Activated T-cell treated with anti-CD3 and anti-CD28 coated beads for 48 hours (primary cell): ENCODE results near the gene LUC7L.
"Not testable (repeated sequence)": the region's sequence is repeated elsewhere in the genome, so short reads cannot be mapped to it uniquely, and the experiment has no call there.

Experiments used
- DNase-seq: peaks from one replicate; pipeline ENCODE4 v3.0.0-alpha.2; 2020; ENCODE audit warnings: low read depth

The LUC7L gene, protein sequence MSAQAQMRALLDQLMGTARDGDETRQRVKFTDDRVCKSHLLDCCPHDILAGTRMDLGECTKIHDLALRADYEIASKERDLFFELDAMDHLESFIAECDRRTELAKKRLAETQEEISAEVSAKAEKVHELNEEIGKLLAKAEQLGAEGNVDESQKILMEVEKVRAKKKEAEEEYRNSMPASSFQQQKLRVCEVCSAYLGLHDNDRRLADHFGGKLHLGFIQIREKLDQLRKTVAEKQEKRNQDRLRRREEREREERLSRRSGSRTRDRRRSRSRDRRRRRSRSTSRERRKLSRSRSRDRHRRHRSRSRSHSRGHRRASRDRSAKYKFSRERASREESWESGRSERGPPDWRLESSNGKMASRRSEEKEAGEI

DNA sequence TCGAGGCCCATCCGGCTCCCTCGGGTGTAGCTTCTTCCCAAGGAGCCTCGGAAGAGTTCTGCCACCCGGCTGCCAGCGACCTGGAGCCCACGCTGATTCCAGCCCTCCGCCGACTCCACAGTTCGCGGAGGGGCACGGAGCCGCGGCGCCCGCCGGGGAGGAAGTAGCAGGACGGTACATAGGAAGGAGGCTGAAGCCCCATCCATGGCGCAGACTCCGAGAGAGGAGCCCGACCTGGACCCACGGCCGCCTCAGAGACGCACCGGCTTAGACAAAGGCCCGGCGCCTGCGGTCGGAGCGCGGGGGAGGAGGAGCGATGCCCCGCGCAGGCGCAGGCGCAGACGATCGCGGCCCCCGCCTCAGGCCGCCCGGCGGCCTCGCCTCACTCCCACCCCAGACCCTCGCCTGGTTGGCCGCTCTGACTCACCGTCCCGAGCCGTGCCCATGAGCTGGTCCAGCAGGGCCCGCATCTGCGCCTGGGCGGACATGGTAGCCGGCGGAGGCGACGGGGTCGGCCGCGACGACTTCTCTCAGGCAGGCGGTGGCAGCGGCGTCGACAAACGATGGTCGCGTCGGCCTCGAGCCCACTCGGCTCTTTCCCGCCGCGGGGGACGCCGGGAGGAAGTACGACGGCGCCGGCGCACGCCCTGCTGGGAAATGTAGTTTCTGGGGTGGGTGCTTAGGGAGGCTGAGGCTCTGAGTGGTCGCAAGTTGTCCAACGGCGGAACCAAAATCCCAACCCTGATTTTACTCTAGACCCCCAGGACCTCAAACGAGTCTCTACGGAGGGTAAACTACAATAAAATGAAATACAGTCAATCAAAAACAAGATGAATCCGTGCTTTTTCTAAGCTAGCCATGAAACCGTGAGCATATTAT lies at the start of gene LUC7L:
LUC7L (minus strand) TSS at position 598 of the 879 bp plus-strand sequence; CDS start at position 488, 110 bp downstream.
- peak; percentile 87 for DNase-seq

DNA sequence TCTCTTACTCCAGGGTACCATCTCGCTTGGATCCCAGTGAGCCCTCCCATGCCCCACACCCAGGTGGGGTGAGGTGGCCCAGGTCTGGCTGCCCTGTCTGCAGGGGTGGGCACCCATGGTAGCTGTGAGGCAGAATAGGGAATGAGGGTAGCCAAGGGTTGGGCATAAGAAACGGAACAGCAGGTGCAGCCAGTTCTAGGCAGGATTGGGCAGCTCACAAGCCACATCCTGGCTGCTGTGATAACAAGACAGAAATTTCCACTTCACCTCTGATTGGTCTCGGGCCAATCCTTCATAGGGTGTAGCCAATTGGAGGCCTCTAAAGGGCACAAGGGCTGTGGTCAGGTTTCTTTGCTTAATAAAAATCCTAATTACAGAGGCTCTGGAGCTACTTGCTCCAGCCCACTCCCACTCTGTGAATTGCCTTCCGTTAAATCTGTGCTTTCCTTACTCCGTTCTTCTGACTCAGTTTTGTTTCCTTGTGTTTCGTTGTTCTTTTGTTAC lies 49.7 kb upstream of the LUC7L start:
- DNase-seq, result peak; percentile 16

DNA sequence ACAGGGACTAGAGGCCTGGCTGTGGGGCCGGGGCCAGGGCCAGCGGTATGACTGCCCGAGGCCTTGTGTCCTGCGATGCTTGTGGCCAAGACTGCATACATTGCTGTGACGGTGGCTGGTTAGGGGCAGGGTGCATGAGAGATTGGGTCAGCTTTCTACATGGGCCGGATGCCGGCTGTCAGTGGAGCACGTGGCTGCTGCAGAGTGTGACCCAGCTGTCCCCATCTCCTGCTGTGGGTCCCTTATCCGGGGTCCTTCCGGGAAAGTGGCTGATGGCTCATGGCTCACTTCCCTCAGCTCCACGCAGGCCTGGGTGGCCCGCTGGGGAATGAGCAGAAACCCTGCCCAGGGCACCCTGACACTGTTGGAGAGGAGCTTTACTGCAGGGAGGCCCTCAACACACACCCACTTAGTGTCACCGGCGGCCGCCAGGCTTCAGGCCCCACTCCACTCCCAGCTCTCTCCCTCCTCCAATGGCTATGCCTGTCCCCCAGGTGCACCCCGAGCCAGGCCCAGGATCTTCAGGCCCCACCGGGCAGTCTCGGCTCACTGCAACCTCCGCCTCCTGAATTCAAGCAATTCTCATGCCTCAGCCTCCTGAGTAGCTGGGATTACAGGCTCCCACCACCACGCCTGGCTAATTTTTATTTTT lies 47.3 kb upstream of the LUC7L start:
- DNase-seq, result no peak

DNA sequence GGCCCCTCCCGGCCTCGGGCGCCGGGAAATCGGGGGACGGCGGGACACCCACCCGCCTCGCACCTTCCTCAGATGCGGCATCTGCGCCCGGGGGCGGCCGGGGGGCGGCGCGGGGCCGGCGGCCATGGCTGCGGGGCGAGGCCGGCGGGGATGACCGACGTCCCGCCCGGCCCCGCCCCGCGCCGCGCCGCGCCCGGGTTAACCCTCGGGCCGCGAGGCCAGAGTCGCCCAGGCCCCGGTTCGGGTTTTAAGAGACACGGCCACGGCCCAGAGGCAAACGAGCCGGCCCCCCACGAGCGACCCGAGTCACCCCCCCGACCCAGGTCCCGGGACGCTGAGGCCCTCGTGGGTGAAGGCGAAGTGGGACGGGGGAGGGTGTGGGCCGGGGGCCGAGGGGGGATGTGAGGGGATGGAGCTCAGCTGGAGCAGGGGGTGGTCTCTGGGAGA lies 46.6 kb upstream of the LUC7L start, which contains the start of gene RGS11:
RGS11 (minus strand) TSS at position 159 of the 447 bp plus-strand sequence; CDS start at position 126, 33 bp downstream.
- no peak for DNase-seq

DNA sequence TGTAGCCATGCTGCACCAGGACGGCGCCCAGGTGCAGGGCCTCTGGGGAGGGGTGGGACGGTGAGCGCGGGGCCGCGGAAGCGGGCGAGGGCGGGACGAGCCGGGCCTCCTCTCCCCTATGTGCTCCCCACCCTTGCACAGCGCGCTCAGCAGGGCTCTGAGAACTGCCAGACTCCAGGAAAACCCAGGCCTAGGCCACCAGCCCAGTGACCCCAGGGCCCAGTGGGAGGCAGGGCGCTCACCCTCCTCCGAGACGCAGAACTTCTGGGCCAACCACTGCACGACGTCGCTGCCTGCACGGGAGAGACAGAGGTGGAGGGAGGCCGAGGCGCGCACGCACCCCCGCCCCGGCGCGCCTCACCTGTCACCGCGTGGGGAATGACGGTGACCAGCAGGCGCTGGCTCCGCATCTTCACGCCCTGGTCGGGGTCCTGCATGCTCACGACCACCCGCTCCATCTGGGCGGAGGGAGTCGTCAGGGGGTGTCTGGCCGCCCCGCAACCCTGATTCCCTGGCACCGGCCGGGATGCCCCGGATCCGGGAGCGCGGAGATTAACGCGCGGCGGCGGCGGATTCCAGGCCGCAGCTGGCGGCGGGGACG lies 45.9 kb upstream of the LUC7L start:
- DNase-seq, result peak; percentile 21

DNA sequence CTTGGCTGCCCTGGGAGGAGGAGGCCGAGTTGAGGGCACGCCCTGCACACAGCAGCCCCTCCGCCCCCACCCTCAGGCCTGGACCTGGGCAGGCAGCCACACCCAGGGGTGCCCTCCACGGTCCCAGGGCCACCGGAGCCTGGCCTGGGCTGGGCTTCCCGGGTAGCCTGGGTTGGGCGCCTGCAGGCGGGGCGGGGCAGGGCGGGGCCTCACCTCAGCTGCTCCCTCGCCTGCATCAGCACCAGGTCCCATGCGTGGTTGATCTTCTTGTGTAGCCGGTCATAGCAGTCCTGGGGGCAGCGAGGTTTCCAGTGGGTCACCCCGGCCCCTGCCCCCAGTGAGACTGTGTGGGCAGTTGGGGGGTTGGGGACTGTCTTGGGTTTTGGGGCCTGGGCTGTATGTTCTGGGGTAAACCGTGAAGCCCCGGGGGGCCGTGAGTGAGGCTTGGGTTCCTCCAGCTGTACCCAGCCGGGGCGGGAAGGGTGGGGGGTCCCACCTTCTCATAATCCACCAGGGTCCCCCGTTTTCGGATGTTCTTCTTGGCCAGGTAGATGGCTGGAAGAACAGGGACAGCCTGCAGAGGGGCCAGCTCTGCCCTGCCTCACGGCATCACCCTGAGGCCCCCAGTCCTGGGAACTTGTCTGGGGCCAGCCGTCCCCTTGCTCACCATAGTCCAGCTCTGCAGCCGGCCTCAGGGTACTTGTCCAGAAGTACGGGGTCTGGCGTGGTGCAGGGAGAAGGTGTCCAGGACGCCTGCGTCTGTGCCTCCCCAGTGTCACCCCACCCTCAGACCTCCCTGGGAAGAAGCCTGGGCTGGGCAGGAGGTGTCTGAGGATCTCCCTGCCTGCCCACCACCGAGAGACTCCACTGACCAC lies 44.5 kb upstream of the LUC7L start:
- no peak for DNase-seq

DNA sequence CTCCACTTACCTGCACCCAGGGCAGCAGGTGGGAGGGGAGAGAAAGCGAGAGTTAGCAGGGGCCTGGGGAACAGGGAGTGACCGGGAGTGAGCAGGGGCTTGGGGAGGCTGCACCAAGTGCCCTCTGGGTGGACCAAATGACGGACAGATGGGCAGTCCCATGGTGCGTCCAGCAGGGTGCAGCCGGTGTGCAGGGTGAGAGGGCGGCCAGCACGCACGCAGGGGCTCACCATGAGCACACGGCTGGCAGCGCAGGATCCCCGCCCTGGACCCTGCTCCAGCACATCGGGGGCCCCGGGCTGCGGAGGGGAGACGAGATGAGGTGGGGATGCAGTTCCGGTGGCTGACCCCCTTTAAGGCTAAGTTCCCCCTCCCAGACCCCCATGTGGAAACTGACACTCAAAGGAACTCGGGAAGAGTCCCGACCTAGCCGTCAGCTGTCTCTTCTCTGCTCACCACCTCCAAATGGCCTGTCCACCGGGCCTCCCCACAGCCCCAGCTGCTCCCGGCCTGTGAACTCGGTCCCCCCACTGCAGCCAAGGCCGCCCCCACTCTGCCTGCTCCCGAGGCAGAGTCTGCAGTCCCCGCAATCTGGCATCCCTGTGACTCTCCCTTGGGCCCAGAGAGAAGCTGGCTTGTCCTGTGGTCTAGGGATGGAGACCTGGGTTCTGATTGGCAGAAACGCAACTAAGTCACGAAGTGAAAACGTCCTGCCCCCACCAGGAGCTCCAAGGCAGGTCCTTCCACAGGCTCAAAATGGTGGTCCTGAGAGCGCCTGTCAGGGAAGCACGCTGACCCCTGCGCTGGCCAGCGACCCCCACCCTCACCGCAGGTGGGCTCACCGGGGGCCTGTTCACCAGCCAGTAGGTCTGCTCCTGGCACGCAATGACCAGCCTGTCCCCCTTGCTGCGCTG lies 43.6 kb upstream of the LUC7L start:
- no peak for DNase-seq

DNA sequence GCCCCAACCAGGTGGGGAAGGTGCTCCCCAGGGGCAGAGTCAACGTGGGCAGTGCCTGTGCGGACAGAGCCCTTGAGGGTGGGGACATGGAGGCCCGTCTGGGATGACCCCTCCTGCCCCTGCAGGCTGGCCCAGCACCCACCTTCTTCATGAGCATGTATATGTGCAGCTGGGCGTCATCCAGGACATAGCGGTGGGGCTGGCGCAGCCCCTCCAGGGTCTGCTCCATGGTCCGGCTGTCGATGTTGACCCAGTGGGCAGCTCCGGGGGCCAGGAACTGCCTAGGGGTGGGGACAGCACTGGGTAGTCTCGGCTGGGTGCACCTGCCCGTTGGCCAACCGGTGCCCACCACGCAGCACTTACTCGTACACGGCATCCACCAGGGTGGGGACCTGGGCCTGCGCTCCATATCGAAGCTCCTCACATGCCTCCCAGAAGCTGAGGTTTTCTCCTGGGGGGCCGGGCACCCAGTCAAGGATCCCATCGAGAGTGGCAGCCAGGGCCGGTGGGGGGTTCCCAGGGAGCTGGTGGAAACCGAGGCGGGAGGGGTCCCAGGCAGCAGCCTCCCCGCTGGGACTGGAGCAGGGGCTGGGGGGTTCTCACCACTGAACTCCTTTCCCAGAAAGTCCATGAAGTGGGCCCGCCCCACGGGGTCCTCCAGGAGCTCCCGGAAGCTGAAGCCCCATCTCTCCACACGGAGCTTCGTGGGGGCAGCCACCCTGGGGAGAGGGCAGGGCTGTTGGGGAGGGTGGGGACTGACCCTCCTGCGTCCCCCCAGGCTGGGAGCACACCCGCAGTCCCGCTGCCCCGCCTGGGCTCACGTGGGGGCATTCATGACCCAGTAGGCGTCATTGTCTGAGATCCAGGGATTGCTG lies 41.4 kb upstream of the LUC7L start:
- DNase-seq, result no peak

DNA sequence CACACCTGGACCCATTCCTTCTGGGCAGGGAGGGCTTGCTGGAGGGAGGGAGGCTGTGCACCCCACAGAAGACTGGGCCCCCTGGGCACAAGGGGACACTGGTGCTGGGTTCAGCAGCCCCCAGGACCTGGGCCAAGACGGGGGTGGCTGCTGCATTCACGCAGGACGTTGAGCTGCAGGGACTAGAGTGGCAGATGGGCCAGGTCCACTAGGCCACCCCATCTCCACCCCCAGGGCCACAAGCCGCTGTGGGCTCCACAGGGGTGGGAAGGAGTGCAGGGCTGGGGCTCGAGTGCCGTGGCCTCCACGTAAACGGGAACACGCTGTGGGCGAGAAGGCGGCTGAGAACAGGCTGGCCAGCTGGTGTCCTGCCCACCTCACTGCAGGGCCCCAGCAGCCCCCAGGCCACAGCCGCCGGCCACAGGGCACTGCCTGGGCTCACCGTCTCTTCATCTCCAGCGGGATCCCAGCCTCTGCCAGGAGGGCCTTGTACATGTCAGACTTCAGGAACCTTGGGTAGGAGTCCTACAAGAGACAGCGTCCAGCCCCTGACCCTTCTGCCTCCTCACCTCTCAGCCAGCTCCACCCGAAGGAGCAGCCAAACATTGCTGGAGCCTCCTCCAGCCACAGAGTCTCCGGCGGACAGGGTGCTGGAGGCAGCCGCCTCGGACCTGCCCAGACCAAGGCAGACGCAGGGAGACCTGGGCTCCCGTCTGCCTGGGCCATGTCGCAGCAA lies 40.0 kb upstream of the LUC7L start:
- DNase-seq, result no peak

DNA sequence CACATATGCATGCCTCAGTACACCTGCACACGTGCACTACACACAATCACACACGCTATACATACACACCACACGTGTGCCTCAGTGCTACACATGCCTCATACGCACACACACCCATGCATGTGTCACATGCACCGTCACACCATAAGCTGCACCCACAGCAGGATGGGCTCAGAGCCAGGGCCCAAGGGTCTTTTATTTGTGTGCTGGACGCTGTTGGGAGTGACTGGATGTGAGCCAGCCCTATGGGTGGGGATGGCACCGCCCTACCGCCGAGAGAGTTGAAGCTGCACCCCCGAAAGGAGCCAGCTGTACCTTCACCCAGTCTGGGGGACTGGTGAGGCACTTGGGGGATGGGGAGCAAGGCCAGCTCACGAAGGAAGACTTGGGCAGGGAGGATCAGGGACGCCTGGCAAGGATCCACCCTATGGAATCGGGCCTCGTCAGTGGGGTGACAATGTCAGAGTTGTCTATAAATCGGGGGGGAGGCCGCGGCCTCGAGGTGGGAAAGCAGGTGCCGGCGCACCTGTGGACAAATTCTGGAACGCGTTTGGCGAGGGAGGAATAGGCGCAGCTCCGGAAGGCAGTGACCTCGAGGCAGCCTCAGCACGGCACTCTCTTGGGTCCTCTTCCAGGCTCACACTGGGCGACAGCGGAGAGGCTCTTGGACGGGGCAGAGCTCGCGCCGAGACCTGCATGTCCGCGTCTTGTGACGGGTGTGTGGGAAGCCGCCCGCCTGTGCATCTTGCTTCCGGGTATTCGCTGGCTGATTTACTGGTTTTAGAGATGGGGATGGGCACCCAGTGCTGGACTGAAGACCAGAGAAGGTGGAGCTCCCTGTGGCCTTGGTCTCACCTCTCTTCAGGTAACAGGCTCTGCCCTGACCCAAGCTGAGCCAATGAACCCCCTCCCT lies 39.1 kb upstream of the LUC7L start:
- no peak for DNase-seq

DNA sequence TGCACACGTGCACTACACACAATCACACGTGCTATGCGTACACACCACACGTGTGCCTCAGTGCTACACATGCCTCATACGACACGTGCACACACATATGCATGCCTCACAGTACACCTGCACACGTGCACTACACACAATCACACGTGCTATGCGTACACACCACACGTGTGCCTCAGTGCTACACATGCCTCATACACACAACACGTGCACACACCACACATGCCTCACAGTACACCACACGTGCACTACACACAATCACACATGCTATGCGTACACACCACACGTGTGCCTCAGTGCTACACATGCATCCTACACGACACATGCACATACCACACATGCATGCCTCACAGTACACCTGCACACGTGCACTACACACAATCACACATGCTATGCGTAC lies 38.3 kb upstream of the LUC7L start:
- DNase-seq, result not testable (repeated sequence)

DNA sequence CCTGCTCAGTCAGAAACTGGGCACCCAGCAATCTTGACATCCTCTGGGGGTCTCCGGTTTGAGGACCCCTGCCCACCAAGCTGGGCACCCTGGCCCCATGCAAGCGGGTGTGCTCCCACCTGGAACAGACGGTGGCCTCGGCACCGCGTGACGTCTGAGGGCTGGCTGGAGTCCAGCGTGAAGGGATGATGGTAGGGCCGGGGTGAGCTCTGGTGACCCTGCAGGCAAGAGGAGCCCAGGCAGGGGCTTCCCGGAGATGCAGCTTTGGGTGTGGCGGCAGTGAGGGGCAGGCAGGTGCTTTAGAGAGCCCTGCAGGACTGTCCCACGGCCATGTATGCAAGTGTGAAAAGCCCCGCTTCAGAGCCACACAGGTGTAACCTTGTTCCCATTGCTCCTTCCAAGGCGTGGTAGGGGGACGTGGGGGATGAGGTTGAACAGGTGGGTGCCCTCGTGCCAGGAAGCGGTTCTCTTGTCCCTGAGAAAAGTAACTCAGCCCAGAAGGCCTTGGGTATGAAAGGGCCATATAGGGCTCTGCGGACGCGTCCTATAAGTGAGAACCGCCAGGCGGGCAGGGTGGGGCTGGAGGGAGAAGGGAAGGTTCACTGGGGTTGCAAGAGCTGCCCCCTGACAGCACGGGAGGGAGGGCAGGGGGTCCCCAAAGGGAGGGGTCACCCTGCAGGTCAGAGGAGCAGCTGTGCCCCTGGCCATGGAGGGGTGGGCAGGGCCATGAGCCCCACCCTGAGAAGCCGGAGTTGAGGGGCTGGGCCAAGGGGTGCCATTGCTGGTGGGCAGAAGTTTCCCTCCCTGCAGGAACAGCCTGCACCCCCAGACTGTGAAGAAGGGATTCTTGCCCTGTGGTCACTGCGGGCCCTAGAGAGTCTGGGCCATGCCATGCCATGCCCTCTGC lies 37.3 kb upstream of the LUC7L start:
- no peak for DNase-seq

DNA sequence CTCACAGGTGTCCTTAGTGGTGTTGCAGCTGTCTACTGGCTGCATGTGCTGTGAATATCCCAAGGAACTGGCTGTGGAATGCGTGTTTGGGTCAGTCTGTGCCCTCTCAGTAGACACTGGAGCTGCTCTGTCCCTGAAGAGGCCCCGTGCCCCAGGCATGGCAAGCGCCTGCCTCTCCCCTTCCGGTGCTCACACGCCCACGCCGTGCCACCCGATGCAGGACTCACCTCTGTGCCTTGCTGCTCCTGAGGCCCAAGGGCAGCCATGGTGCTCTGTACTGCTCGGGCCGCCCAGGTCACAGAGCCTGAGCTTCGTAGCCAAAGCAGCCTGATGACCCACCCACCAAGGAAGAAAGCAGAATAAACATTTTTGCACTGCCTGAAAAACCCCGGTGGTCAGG lies 36.5 kb upstream of the LUC7L start:
- no peak for DNase-seq

DNA sequence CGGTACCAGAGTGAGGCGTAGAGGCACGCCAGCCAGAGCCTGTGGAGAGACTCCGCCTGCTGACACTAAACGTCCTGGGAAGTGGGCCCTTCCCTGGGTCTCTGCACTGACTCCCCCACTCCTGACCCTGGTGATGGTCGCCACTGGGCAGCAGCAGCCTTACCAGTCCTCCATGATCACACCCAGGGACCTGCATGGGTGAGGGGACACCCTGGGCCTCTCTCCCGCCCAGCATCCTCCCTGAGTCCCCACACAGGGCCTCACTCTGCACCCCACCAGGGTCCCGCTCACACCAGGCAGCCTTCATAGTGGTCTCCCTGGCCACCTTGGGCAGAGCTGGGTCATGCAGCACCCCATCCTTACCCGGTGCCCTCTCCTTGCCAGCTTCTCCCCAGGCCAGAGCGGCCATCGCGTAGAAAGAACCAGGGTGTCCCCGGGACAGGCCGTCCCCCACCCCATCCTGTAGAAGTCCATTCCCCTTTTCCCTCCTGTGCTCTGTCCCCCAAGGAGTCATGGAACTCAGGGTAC lies 35.8 kb upstream of the LUC7L start:
- no peak for DNase-seq

DNA sequence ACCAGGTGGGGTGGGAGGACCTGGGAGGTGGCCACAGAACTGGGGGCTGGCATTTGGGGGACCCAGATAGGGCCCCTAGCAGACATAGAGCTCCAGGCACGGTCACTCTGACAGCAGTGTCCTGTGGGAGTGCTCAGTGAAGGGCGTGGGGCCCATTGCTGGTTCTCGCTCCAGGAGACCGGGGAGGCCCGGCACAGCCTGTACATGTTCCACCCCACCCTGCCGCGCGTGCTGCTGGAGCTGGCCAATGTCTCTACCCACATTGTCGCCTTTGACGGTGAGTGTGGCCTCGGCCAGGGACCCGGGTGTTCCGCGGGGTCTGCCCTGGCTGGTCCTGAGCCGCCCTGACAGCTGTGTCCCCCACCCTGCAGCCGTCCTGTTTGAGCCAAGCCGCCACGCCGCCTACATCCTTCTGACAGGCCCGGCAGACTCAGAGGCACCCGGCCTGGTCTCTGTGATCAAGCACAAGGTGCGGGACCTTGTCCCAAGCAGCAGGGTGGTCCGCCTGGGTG lies 35.2 kb upstream of the LUC7L start:
- DNase-seq, result no peak
